Heart left ventricle (tissue), 16 donors: ENCODE data around the gene KRTCAP2. TPM values are rescaled to one million over a fixed set of nuclear protein-coding genes. Genes with fewer than 3 reads are reported as not detected.
"Not testable (repeated sequence)": the region's sequence is repeated elsewhere in the genome, so short reads cannot be mapped to it uniquely, and the experiment has no call there.

Experiments
- ATAC-seq, 4 donors: fragments of 200-7000 bp; cut with Tn5 transposase; one replicate each; pipeline ENCODE4 v1.9.1; 2020 to 2022; ENCODE audit warnings: moderate library complexity in 4 of 4, mild to moderate bottlenecking in 3 of 4, moderate number of reproducible peaks in 1 of 4
- DNase-seq, 5 donors: peaks; one replicate each; pipeline ENCODE4 v3.0.0-alpha.2; 2020
- H3K27ac ChIP-seq, 12 donors: fragments of 200-600 bp; sonication (generic) in 4 of 12; one replicate each; pipeline versions ENCODE4 v1.5.0 to v1.8.0; 2016 to 2022; ENCODE audit warnings: mild to moderate bottlenecking in 2 of 12
- H3K27me3 ChIP-seq, 9 donors: fragments of 200-600 bp; sonication (generic) in 2 of 9; one replicate each; pipeline versions ENCODE4 v1.5.1 to v1.8.0; 2016 to 2022; ENCODE audit warnings: mild to moderate bottlenecking in 3 of 9
- H3K36me3 ChIP-seq, 9 donors: fragments of 200-600 bp; sonication (generic) in 2 of 9; one replicate each; pipeline versions ENCODE4 v1.5.0 to v1.8.0; 2018 to 2022; ENCODE audit warnings: mild to moderate bottlenecking in 2 of 9
- H3K4me1 ChIP-seq, 12 donors: fragments of 200-600 bp; sonication (generic) in 4 of 12; one replicate each; pipeline versions ENCODE4 v1.5.0 to v1.8.0; 2016 to 2022; ENCODE audit warnings: mild to moderate bottlenecking in 3 of 12
- H3K4me3 ChIP-seq, 12 donors: fragments of 200-600 bp; sonication (generic) in 4 of 12; one replicate each; pipeline versions ENCODE4 v1.5.0 to v1.8.0; 2017 to 2022; ENCODE audit warnings: mild to moderate bottlenecking in 9 of 12, moderate library complexity in 4 of 12
- H3K9me3 ChIP-seq, 12 donors: fragments of 200-600 bp; sonication (generic) in 4 of 12; one replicate each; pipeline versions ENCODE4 v1.5.0 to v1.8.0; 2016 to 2022; ENCODE audit warnings: mild to moderate bottlenecking in 1 of 12
- CTCF ChIP-seq, 12 donors: fragments of 200-600 bp; sonication (generic) in 4 of 12; IDR thresholded peaks; one replicate each; pipeline versions ENCODE4 v1.5.0 to v1.8.0; 2018 to 2022; ENCODE audit warnings: antibody characterized with exemption in 12 of 12, mild to moderate bottlenecking in 5 of 12
- POLR2A ChIP-seq, 2 donors: fragments of 450-650 bp; IDR thresholded peaks; one replicate each; pipeline ENCODE4 v1.6.1; 2017; ENCODE audit warnings: antibody characterized with exemption in 2 of 2, mild to moderate bottlenecking in 2 of 2, moderate library complexity in 2 of 2
- WGBS, 4 donors: extraction: QIAGEN DNeasy Blood & Tissue Kit in 2 of 4; methylation state at CpG; one replicate each; pipeline versions ENCODE4 v1.1.5 to v1.1.7; 2013 to 2018; 5-methylcytosine and 5-hydroxymethylcytosine counted together
- intact Hi-C, 10 donors: fragments of 100-400 bp; cut with DNase I; formaldehyde crosslinking; loops; one replicate each; pipeline versions ENCODE4 v1.11.1 to v1.14.2; 2022
- polyA plus RNA-seq, 2 donors: library from polyadenylated mRNA; stranded (reverse); fragments of 200-250 nt; gene quantifications; one replicate each; pipeline ENCODE4 v1.2.3, GENCODE V29; 2013
- total RNA-seq, 9 donors: library from RNA; depleted of rRNA in 2 of 9; stranded (reverse); fragments of >200 nt in 2 of 9; fragmentation: NEBNext Ultra II Directional in 3 of 9; extraction: Animal tissue kit (Norgen Biotek cat#: 25700) in 3 of 9; gene quantifications; one replicate each; pipeline versions ENCODE4 v1.1.0 to v1.2.4, GENCODE V29; 2016 to 2023
- donor health status: ischemic (EF 13 %, LVEDD 7.1; RV severe dilation, severe dysfunction).
- donor health status: healthy with polysubstance abuse.
- donor health status: DM: no; HTN: yes; CAD: no.
- donor health status: DM: no; HTN: no; CAD: no.
- donor health status: ischemic (EF 25% LVEDD 6.9; RV normal size, moderate dysfunction).
- donor health status: ischemic (EF 25% LVEDD 5.7; RV mildly dilated, moderate dysfunction).
- donor health status: healthy.
- donor health status: DM: yes; HTN: yes; CAD: no.
- donor health status: ischemic (EF 35%, LVEDD 5.7; RV mildly dilated, moderate dysfunction).
- donor health status: nonischemic (EF 11% LVEDD 7.7; RV severe dilation, severe dysfunction).
- donor health status: DM: yes; HTN: yes; CAD: no.
- donor health status: PGD.
- donor health status: ischemic (EF 29% LVEDD 5.4; RV normal size, mild dysfunction).
- donor health status: nonischemic (EF 23%, LVEDD 6.1; RV moderate dilation, normal function).

The KRTCAP2 gene
- total and polyA plus RNA-seq, 11 donors, result 106 to 283 (median 134) TPM

GRCh38 chr1:155218854-155219591, 45.9 kb upstream of the KRTCAP2 start:
- DNase-seq, result no peak
- peaks cover 0 to 9% (median 0%) of the 10 kb centered on the region in 9 donors for H3K36me3 ChIP-seq
- intact Hi-C loops, result no loop called here

GRCh38 chr1:155214702-155215101, 41.6 kb upstream of the KRTCAP2 start:
- H3K4me3 ChIP-seq, ATAC-seq, H3K27ac ChIP-seq, H3K27me3 ChIP-seq, intact Hi-C loops, H3K9me3 ChIP-seq: not testable (repeated sequence)
- 67 to 78% (median 72%) methylated on average over 4 to 9 of the region's 10 CpGs for WGBS, 4 donors
- H3K4me1 ChIP-seq, result peaks cover 0 to 24% (median 7%) of the 10 kb centered on the region in 12 donors
- H3K36me3 ChIP-seq, result peaks cover 0 to 19% (median 8%) of the 10 kb centered on the region in 9 donors
- peak in 1 of 5 donors; percentile 27 for DNase-seq

More at GRCh38 chr1:155218854-155219591, 45.9 kb upstream of the KRTCAP2 start:
- 37 to 50% (median 39%) methylated on average over 7 of the region's 7 CpGs for WGBS, 4 donors
- no peaks in the 10 kb centered on the region for H3K27me3 ChIP-seq
- peak overlapping the region in 9 of 12 donors; percentile 4 to 37 (median 18) for H3K4me3 ChIP-seq
- peaks cover 0 to 49% (median 4%) of the 10 kb centered on the region in 12 donors for H3K4me1 ChIP-seq
- peak overlapping the region in 1 of 12 donors; percentile 65 for H3K27ac ChIP-seq
- H3K9me3 ChIP-seq, result no peaks in the 10 kb centered on the region
- no peak for TF ChIP-seq CTCF (IDR thresholded peaks at IDR 0.05)
- no peak for TF ChIP-seq POLR2A (IDR thresholded peaks at IDR 0.05)
- peak; percentile 27 to 68 (median 52) for ATAC-seq

- H3K4me1 ChIP-seq, result peaks cover 0 to 37% (median 22%) of the 10 kb centered on the region in 12 donors
- 40 to 74% (median 69%) methylated on average over 1 to 7 of the region's 7 CpGs for WGBS, 4 donors
- peak overlapping the region in 3 of 12 donors; percentile 43 to 69 (median 68) for H3K27ac ChIP-seq
These were observed 38.9 kb upstream of the KRTCAP2 start for GRCh38 chr1:155212051-155212440.

DNA sequence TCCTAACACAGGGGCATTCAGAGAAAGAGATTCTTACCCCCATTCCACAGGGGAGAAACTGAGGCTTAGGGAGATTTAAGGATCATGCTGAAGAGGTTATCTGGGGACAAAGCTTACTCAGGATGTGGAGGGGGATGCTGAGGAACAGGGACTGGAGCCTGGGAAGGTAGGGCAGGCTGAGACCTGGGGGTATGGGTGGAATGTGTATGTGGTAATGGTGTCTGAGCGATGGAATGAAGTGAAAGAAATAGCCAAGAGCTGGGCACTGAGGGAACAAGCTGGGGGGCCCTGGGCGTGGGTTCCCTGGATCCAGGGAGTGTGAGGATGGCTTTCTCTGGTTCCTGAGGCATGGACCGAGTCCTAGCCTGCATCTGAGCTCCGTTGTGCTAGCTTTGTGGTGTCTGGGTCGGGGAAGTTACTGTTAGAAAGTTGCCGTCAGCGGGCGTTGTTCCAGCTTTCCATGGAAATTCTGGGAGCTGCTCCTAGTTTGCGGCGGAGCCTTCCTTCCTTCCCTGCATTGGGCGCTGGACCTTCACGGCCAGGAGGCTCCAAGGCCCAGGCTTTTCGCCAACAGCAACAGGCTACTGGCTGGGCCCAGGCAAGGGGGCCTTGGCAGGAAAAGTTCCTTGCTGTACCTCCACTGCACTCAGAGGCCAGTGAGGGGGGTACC, 38.4 kb upstream of the KRTCAP2 start:
- Histone ChIP-seq H3K27ac (peak overlapping the region in 3 of 12 donors; percentile 43 to 78 (median 69)), H3K4me1 (peaks cover 0 to 43% (median 27%) of the 10 kb centered on the region in 12 donors), H3K36me3 (peaks cover 0 to 19% (median 8%) of the 10 kb centered on the region in 9 donors)
- 51 to 72% (median 64%) methylated on average over 13 of the region's 13 CpGs for WGBS, 4 donors
- ATAC-seq, H3K4me3 ChIP-seq, intact Hi-C loops, H3K9me3 ChIP-seq, H3K27me3 ChIP-seq: not testable (repeated sequence)
- DNase-seq, result peak in 3 of 5 donors; percentile 35 to 74 (median 57)

More at GRCh38 chr1:155212051-155212440, 38.9 kb upstream of the KRTCAP2 start:
- H3K9me3 ChIP-seq, intact Hi-C loops, H3K27me3 ChIP-seq, ATAC-seq, H3K4me3 ChIP-seq: not testable (repeated sequence)
- peak in 1 of 5 donors; percentile 27 for DNase-seq
- H3K36me3 ChIP-seq, result peaks cover 0 to 19% (median 8%) of the 10 kb centered on the region in 9 donors

- H3K27ac ChIP-seq, result peak overlapping the region in 4 of 12 donors; percentile 43 to 100 (median 88)
- TF ChIP-seq CTCF (IDR thresholded peaks at IDR 0.05) (no peak), POLR2A (IDR thresholded peaks at IDR 0.05) (no peak)
- H3K4me1 ChIP-seq, result peaks cover 0 to 47% (median 27%) of the 10 kb centered on the region in 12 donors
- ATAC-seq, result no peak
- intact Hi-C loops, result no loop called here
- peak in 1 of 5 donors; percentile 4 for DNase-seq
- WGBS, 4 donors, result 82 to 89% (median 87%) methylated on average over 3 to 4 of the region's 4 CpGs
- H3K4me3 ChIP-seq, result peak overlapping the region in 1 of 12 donors; percentile 78
- H3K36me3 ChIP-seq, result peaks cover 0 to 13% (median 8%) of the 10 kb centered on the region in 9 donors
- no peaks in the 10 kb centered on the region for H3K27me3 ChIP-seq
- H3K9me3 ChIP-seq, result no peaks in the 10 kb centered on the region
These were observed 37.4 kb upstream of the KRTCAP2 start for GRCh38 chr1:155210314-155211104.
